Keratinocyte (primary cell): ENCODE data around the gene CNTNAP1. TPM values are rescaled to one million over a fixed set of nuclear protein-coding genes. Genes with fewer than 3 reads are reported as not detected.
"Not testable (repeated sequence)": the region's sequence is repeated elsewhere in the genome, so short reads cannot be mapped to it uniquely, and the experiment has no call there.

Experiments used
- DNase-seq: peaks from one replicate; pipeline ENCODE4 v3.0.0-alpha.2; 2011; ENCODE audit warnings: low read depth, missing footprints, low spot score
- FAIRE-seq: peaks from 2 replicates; lab custom pipeline; 2011; peaks lifted over from hg19 to GRCh38; lab: Jason Lieb, UNC
- H2AFZ ChIP-seq: 2 replicates; pipeline ENCODE4 v1.6.0; 2012; ENCODE audit warnings: low read length, control low read depth, inconsistent platforms; ENCODE audit not compliant: control insufficient read depth
- H3K27ac ChIP-seq: 2 replicates; pipeline ENCODE4 v1.5.1; 2011; ENCODE audit warnings: low read length; ENCODE audit not compliant: control insufficient read depth, insufficient read depth
- H3K27me3 ChIP-seq: 3 replicates; pipeline ENCODE4 v1.6.0; 2011; ENCODE audit warnings: low read length; ENCODE audit not compliant: control insufficient read depth, insufficient read depth; ENCODE audit errors: extremely low read depth
- H3K36me3 ChIP-seq, 2 experiments: 2 replicates in 1 of 2; 3 replicates in 1 of 2; pipeline ENCODE4 v1.5.1; 2011; ENCODE audit warnings: low read length in 2 of 2, mild to moderate bottlenecking in 1 of 2; ENCODE audit not compliant: control insufficient read depth in 2 of 2, insufficient read depth in 2 of 2; ENCODE audit errors: extremely low read depth in 1 of 2
- H3K4me1 ChIP-seq: 3 replicates; pipeline ENCODE4 v1.5.1; 2011; ENCODE audit warnings: low read length; ENCODE audit not compliant: control insufficient read depth, insufficient read depth; ENCODE audit errors: extremely low read depth
- H3K4me2 ChIP-seq: 3 replicates; pipeline ENCODE4 v1.6.0; 2011; ENCODE audit warnings: low read depth, low read length; ENCODE audit not compliant: control insufficient read depth, insufficient read depth; ENCODE audit errors: extremely low read depth
- H3K4me3 ChIP-seq, 3 experiments: fragments of 200-600 bp in 1 of 3; sonication (generic) in 1 of 3; 2 replicates in 2 of 3; 3 replicates in 1 of 3; pipeline ENCODE4 v1.5.1; 2011 to 2016; ENCODE audit warnings: low read length in 3 of 3, mild to moderate bottlenecking in 3 of 3, control low read depth in 2 of 3, inconsistent platforms in 1 of 3, low read depth in 1 of 3, mixed read lengths in 1 of 3, mixed run types in 1 of 3, moderate library complexity in 1 of 3; ENCODE audit not compliant: control insufficient read depth in 2 of 3, insufficient read depth in 2 of 3; ENCODE audit errors: extremely low read depth in 1 of 3
- H3K79me2 ChIP-seq: 2 replicates; pipeline ENCODE4 v1.6.0; 2012; ENCODE audit warnings: low read length; ENCODE audit not compliant: control insufficient read depth, insufficient read depth
- H3K9ac ChIP-seq: 3 replicates; pipeline ENCODE4 v1.6.0; 2011; ENCODE audit warnings: low read length; ENCODE audit not compliant: control insufficient read depth, insufficient read depth; ENCODE audit errors: extremely low read depth
- H3K9me1 ChIP-seq: 3 replicates; pipeline ENCODE4 v1.6.0; 2011; ENCODE audit warnings: low read length; ENCODE audit not compliant: control insufficient read depth, insufficient read depth; ENCODE audit errors: extremely low read depth
- H3K9me3 ChIP-seq: 2 replicates; pipeline ENCODE4 v1.5.1; 2012; ENCODE audit warnings: low read depth, low read length; ENCODE audit not compliant: control insufficient read depth
- H4K20me1 ChIP-seq: 3 replicates; pipeline ENCODE4 v1.6.0; 2011; ENCODE audit warnings: low read length; ENCODE audit not compliant: control insufficient read depth, insufficient read depth; ENCODE audit errors: extremely low read depth
- EZH2 ChIP-seq: IDR thresholded peaks from one replicate; pipeline ENCODE4 v1.6.1; 2012; ENCODE audit warnings: inconsistent platforms, mild to moderate bottlenecking, low read length, moderate library complexity
- dilution Hi-C: fragments of 300-500 bp; cut with MboI; formaldehyde crosslinking; loops from one replicate; pipeline ENCODE4 v1.7.0; 2020; ENCODE audit warnings: low sequenced_read_pairs; ENCODE audit not compliant: extremely low pct_ligation_motif_present
- polyA plus RNA-seq, 5 experiments: library from polyadenylated mRNA; depleted of rRNA in 3 of 5; stranded (reverse) in 3 of 5; stranded (forward) in 1 of 5; unstranded in 1 of 5; fragments of >200 nt; gene quantifications; 1 replicate in 1 of 5; 2 replicates in 3 of 5; 3 replicates in 1 of 5; pipeline versions ENCODE4 v1.2.1 to v1.2.3, GENCODE V29; 2011 to 2012; ENCODE audit warnings: missing spikeins in 2 of 5, low read depth in 1 of 5, low replicate concordance in 1 of 5
- TF ChIP-seq, protein P1 (sequence below), 3 experiments: IDR thresholded peaks in 1 of 3; conservative IDR thresholded peaks in 1 of 3; optimal IDR thresholded peaks in 1 of 3; 2 replicates in 2 of 3; 3 replicates in 1 of 3; pipeline versions ENCODE3 to v1.5.1; 2011; ENCODE audit warnings: low read length in 3 of 3, mild to moderate bottlenecking in 3 of 3, moderate library complexity in 2 of 3, control low read depth in 1 of 3, inconsistent platforms in 1 of 3; ENCODE audit not compliant: insufficient read depth in 2 of 3; ENCODE audit errors: extremely low read depth in 1 of 3

The CNTNAP1 gene
- polyA plus RNA-seq, 1 donor (not counting 4 experiments of a cell fraction or from before 2014, with no cell fraction given) = 0.71 TPM

GRCh38 chr17:42740699-42741098, 58.4 kb downstream of the CNTNAP1 start:
- no peak overlapping the region for H3K27ac ChIP-seq
- H2AFZ ChIP-seq = no peak overlapping the region
- peaks cover 5% of the 10 kb centered on the region for H3K79me2 ChIP-seq
- H3K27me3 ChIP-seq = no peaks in the 10 kb centered on the region
- no peaks in the 10 kb centered on the region for H3K36me3 ChIP-seq
- FAIRE-seq (no peak), DNase-seq (no peak)
- TF ChIP-seq EZH2 = no peak
- TF ChIP-seq, protein P1, sequence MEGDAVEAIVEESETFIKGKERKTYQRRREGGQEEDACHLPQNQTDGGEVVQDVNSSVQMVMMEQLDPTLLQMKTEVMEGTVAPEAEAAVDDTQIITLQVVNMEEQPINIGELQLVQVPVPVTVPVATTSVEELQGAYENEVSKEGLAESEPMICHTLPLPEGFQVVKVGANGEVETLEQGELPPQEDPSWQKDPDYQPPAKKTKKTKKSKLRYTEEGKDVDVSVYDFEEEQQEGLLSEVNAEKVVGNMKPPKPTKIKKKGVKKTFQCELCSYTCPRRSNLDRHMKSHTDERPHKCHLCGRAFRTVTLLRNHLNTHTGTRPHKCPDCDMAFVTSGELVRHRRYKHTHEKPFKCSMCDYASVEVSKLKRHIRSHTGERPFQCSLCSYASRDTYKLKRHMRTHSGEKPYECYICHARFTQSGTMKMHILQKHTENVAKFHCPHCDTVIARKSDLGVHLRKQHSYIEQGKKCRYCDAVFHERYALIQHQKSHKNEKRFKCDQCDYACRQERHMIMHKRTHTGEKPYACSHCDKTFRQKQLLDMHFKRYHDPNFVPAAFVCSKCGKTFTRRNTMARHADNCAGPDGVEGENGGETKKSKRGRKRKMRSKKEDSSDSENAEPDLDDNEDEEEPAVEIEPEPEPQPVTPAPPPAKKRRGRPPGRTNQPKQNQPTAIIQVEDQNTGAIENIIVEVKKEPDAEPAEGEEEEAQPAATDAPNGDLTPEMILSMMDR (optimal IDR thresholded peaks at IDR 0.05 in 1 of 3, IDR thresholded peaks at IDR 0.05 in 1 of 3, conservative IDR thresholded peaks at IDR 0.05 in 1 of 3; ENCODE audit: extremely low read depth in 1 of 3, insufficient read depth in 2 of 3, low read length in 3 of 3) = no peak
- no peak overlapping the region for H3K4me3 ChIP-seq
- peaks cover 8% of the 10 kb centered on the region for H3K4me1 ChIP-seq
- H4K20me1 ChIP-seq = no peaks in the 10 kb centered on the region
- no peaks in the 10 kb centered on the region for H3K9me3 ChIP-seq
- dilution Hi-C loops = no loop called here
- no peaks in the 10 kb centered on the region for H3K9me1 ChIP-seq
- H3K4me2 ChIP-seq = no peak overlapping the region
- H3K9ac ChIP-seq = no peak overlapping the region

GRCh38 chr17:42742916-42743315, 60.6 kb downstream of the CNTNAP1 start:
- H3K4me2 ChIP-seq, FAIRE-seq: not testable (repeated sequence)

More at GRCh38 chr17:42742916-42743315, 60.6 kb downstream of the CNTNAP1 start:
- dilution Hi-C loops, H3K9me1 ChIP-seq, H4K20me1 ChIP-seq, H3K36me3 ChIP-seq, H3K9me3 ChIP-seq, H3K27ac ChIP-seq, DNase-seq, H3K9ac ChIP-seq, H3K79me2 ChIP-seq, H3K4me3 ChIP-seq, H2AFZ ChIP-seq, H3K4me1 ChIP-seq, H3K27me3 ChIP-seq: not testable (repeated sequence)
